HEK293T (cell line): ENCODE data around the gene GPATCH2.
"Not testable (repeated sequence)": the region's sequence is repeated elsewhere in the genome, so short reads cannot be mapped to it uniquely, and the experiment has no call there.

Source experiments
- CTCF ChIA-PET: fragments of 350-600 bp; formaldehyde crosslinking; extraction: SDS; loops from one replicate; lab custom pipeline; 2021; ENCODE audit warnings: antibody characterized with exemption, inconsistent platforms; lab: Yijun Ruan, JAX
- POLR2A ChIA-PET: fragments of 350-600 bp; formaldehyde crosslinking; extraction: SDS; loops from one replicate; lab custom pipeline; 2020; ENCODE audit warnings: antibody characterized with exemption, inconsistent platforms; lab: Yijun Ruan, JAX
- DNase-seq: peaks from one replicate; pipeline ENCODE4 v3.0.0; 2012; ENCODE audit warnings: mixed read lengths; ENCODE audit errors: extremely low spot score
- ARNT ChIP-seq: fragments of 450-650 bp; IDR thresholded peaks from 2 replicates; pipeline ENCODE4 v1.6.1; 2017; ENCODE audit warnings: mild to moderate bottlenecking
- BHLHE40 ChIP-seq: fragments of 450-650 bp; IDR thresholded peaks from 2 replicates; pipeline ENCODE4 v1.6.1; 2016; ENCODE audit warnings: mild to moderate bottlenecking, moderate library complexity, borderline replicate concordance
- CTBP1 ChIP-seq: fragments of 450-650 bp; IDR thresholded peaks from 2 replicates; pipeline ENCODE4 v1.6.1; 2016; ENCODE audit warnings: borderline replicate concordance
- ELF4 ChIP-seq: fragments of 450-650 bp; IDR thresholded peaks from 2 replicates; pipeline ENCODE4 v1.6.1; 2017; ENCODE audit warnings: antibody characterized with exemption
- FOXA1 ChIP-seq: fragments of 450-650 bp; IDR thresholded peaks from 2 replicates; pipeline ENCODE4 v1.6.1; 2016; ENCODE audit warnings: mild to moderate bottlenecking
- FOXK2 ChIP-seq: fragments of 450-650 bp; IDR thresholded peaks from 2 replicates; pipeline ENCODE4 v1.6.1; 2016; ENCODE audit warnings: mild to moderate bottlenecking
- FOXM1 ChIP-seq: fragments of 450-650 bp; IDR thresholded peaks from 2 replicates; pipeline ENCODE4 v1.6.1; 2017; ENCODE audit warnings: mild to moderate bottlenecking, borderline replicate concordance
- HDGF ChIP-seq: fragments of 450-650 bp; IDR thresholded peaks from 2 replicates; pipeline ENCODE4 v1.6.1; 2017; ENCODE audit warnings: antibody characterized with exemption, borderline replicate concordance
- L3MBTL2 ChIP-seq: fragments of 450-650 bp; conservative IDR thresholded peaks from 2 replicates; pipeline ENCODE4 v1.6.1; 2016; ENCODE audit warnings: mild to moderate bottlenecking
- LEF1 ChIP-seq: fragments of 450-650 bp; IDR thresholded peaks from 2 replicates; pipeline ENCODE4 v1.6.1; 2017; ENCODE audit warnings: mild to moderate bottlenecking, borderline replicate concordance
- NFRKB ChIP-seq: fragments of 450-650 bp; IDR thresholded peaks from 2 replicates; pipeline ENCODE4 v1.6.1; 2016; ENCODE audit warnings: mild to moderate bottlenecking, moderate library complexity
- PKNOX1 ChIP-seq: fragments of 450-650 bp; IDR thresholded peaks from 2 replicates; pipeline ENCODE4 v1.6.1; 2016
- SP1 ChIP-seq: fragments of 450-650 bp; IDR thresholded peaks from 2 replicates; pipeline ENCODE4 v1.6.1; 2017
- SUZ12 ChIP-seq: fragments of 450-650 bp; IDR thresholded peaks from 2 replicates; pipeline ENCODE4 v1.6.1; 2016; ENCODE audit warnings: mild to moderate bottlenecking
- TARDBP ChIP-seq: fragments of 450-650 bp; IDR thresholded peaks from 2 replicates; pipeline ENCODE4 v1.6.1; 2016
- ZNF384 ChIP-seq: fragments of 450-650 bp; IDR thresholded peaks from 2 replicates; pipeline ENCODE4 v1.6.1; 2016

Gene GPATCH2

GRCh38 chr1:217602380-217602779 is 28.5 kb downstream of the GPATCH2 start:
- no peak for DNase-seq
- ChIA-PET CTCF (no interaction called here), POLR2A (no interaction called here)
- no peak for TF ChIP-seq HDGF

- DNase-seq, result no peak
- ChIA-PET CTCF (no interaction called here), POLR2A (no interaction called here)
- TF ChIP-seq FOXA1 (no peak), LEF1 (no peak), ARNT (no peak), FOXK2 (no peak), ELF4 (no peak), CTBP1 (no peak), FOXM1 (no peak), NFRKB (no peak), SUZ12 (no peak), ZNF384 (no peak), TARDBP (no peak), PKNOX1 (no peak), SP1 (no peak), BHLHE40 (no peak), L3MBTL2 (no peak)
Measured at GRCh38 chr1:217599154-217599553, 31.7 kb downstream of the GPATCH2 start.

- ChIA-PET POLR2A (no interaction called here), CTCF (no interaction called here)
- TF ChIP-seq L3MBTL2 (no peak), PKNOX1 (no peak), CTBP1 (no peak), TARDBP (no peak), FOXK2 (no peak), FOXA1 (no peak), ELF4 (no peak), SUZ12 (no peak)
- no peak for DNase-seq
Measured at GRCh38 chr1:217590598-217590997, 40.3 kb downstream of the GPATCH2 start.

- no peak for DNase-seq
- no peak for TF ChIP-seq SP1
- TF ChIP-seq BHLHE40, result no peak
- no peak for TF ChIP-seq ZNF384
- ChIA-PET POLR2A (no interaction called here), CTCF (interaction anchor here (0.6 kb wide), 1 partner anchor 27 kb away, joined by 3 read pairs; no protein-coding TSS in a partner anchor)
Measured at GRCh38 chr1:217586586-217586985, 44.3 kb downstream of the GPATCH2 start.

- DNase-seq, result no peak
- ChIA-PET CTCF (no interaction called here), POLR2A (no interaction called here)
- TF ChIP-seq FOXK2 (no peak), L3MBTL2 (no peak), SP1 (no peak), BHLHE40 (no peak), FOXM1 (no peak), FOXA1 (no peak), CTBP1 (no peak), TARDBP (no peak), NFRKB (no peak), ELF4 (no peak), HDGF (no peak)
Measured at GRCh38 chr1:217585577-217585976, 45.3 kb downstream of the GPATCH2 start.

GRCh38 chr1:217584286-217584811 is 46.5 kb downstream of the GPATCH2 start:
- DNase-seq, POLR2A ChIA-PET, CTCF ChIA-PET: not testable (repeated sequence)

- CTCF ChIA-PET, result no interaction called here
Measured at GRCh38 chr1:217577336-217577735, 53.6 kb downstream of the GPATCH2 start.

GRCh38 chr1:217574265-217574949 is 56.5 kb downstream of the GPATCH2 start:
- CTCF ChIA-PET, result no interaction called here
- POLR2A ChIA-PET, result no interaction called here
- TF ChIP-seq FOXM1 (no peak), CTBP1 (no peak), BHLHE40 (no peak), L3MBTL2 (no peak), SUZ12 (no peak), FOXK2 (no peak), FOXA1 (no peak), SP1 (no peak), HDGF (no peak), TARDBP (no peak), ZNF384 (no peak), LEF1 (no peak), PKNOX1 (no peak), ARNT (no peak), ELF4 (no peak), NFRKB (no peak)
- no peak for DNase-seq

More at GRCh38 chr1:217577336-217577735, 53.6 kb downstream of the GPATCH2 start:
- no peak for DNase-seq
- TF ChIP-seq ARNT, result no peak
- no peak for TF ChIP-seq ZNF384
- no peak for TF ChIP-seq L3MBTL2
- POLR2A ChIA-PET, result no interaction called here
